Retina (tissue), 1 donor: ENCODE data around the gene ZSCAN22.

Experiments
- DNase-seq: peaks from one replicate; pipeline ENCODE4 v3.0.0-alpha.2; 2016

Gene ZSCAN22

DNA sequence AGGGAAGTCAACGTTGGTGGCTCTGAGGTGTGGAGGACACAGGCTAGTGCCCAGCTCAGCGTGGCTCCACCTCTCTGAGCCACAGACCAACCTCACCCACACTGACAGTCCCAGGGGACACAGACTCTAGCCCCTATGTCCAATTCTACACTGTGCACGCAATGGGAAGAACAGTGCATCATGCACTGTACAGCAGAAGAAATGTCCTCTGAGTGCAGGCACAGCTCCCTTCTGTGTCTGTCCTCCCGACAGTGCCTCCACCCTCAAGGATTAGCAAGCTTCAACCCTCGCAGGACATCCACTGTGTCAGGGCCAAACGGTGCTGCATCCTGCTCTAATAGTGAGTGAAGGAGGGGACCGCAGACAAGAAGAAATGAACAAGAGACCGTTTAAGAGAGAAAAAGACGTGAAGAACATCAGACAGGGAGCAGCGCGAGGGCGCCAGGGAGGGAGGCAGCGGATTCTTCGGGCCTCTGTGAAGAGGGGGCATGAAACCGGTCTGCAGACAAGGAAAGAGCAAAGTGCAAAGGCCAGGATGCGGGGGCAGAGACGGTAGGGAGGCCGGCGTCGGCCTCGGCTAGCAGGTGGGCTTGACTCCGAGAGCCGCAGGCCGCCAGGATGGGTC lies 53.4 kb downstream of the ZSCAN22 start:
- DNase-seq: no peak

DNA sequence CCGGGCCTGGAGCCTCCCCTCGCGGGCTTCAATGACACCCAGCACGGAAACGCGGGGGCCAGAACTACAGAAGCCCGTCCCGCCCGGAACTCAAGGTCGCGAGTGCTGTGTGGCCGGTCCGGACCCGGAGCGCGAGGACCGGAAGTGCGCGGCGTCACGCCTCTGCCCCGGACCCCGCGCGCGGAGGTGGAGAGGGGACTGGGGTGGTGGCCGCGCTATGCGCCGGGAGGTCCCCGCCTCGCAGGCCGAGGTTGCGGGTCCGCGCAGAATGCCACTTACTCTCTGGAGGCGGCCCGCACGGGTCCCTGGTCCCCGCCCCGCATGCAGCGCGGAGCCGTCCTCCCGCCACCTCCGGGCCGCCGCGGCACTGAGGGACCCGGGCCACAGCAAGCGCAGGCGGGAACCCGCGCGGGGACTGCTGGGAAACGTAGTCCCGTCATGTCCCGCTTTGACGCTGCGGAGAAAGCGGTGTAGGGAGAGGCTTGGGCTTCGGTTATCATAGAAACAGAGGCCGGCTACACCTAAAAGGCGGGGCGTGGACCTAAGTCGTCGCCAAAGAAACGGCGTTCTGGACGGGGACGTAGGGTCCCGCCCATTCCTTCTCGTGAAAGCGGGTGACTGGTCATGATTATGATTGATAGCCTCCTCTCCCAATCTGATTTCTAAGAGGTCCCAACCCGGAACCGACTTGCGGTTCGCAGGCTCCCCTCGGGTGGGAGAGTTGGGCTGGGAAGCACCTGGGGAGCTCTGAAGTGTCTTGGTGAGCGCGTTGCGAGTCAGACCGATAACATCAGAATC lies 54.1 kb downstream of the ZSCAN22 start, which contains the start of gene ZNF837:
Gene ZNF837, minus strand, starts transcription at position 369 of the 798 bp plus-strand sequence. CDS start 11,698 bp downstream, outside the sequence.
- peak; percentile 99 for DNase-seq

DNA sequence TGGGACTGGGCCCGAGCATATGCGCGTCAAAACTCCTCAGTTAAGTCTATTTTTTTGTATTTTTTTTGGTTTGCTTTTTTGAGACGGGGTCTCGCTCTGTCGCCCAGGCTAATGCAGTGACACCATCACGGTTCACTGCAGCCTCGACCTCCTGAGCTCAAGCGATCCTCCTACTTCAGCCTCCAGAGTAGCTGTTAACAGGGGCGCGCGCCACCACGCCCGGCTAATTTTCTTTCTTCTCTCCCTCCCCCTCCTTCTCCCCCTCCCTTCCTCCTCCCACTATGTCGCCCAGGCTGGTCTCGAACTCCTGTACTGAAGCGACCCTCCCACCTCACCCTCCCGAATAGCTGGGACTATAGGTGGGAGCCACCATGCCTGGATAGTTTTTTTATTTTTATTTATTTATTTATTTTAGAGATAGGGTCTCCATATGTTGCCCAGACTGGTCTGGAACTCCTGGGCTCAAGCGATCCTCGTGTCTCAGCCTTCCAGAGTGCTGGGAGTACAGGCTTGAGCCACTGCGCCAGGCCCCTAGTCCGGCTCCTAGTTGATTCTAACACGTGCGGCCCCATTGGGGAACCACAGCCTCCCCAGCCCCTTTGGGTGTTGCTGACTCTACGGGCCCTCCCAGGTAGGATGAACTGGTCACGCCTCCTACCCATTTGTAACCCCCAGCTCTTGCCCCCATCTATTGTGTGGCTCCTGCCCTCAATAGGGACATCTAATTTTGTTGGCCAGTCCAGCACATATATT lies 54.8 kb downstream of the ZSCAN22 start:
- no peak for DNase-seq

DNA sequence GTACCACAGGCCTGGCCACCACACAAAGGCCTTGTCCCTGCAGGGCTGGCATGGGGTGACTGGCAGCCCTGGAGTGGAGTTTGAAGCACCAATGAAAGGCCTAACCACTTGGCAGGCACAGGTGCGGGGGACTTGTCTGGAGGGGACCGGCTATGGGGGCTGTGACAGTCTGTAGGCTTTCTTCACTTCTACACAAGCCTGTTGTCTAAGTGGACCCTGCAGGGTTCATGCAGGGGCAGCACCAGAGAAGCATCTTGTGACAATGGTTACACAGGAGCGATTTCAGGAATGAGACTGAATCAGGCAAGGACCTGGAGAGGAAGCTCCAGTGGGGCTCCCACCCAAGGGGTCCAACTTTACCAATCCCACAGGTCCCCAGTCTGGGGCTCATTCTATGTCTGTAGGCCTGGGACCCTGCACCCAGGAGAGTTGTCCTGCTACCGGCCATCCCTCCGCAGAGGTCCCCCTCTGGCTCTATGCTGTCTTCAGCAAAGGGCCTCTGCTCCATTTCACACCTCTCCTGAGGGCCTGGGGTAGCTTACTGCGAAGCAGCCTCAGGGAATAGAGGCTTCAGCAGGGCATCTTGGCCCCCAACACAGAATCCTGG lies 56.3 kb downstream of the ZSCAN22 start:
- DNase-seq: no peak

DNA sequence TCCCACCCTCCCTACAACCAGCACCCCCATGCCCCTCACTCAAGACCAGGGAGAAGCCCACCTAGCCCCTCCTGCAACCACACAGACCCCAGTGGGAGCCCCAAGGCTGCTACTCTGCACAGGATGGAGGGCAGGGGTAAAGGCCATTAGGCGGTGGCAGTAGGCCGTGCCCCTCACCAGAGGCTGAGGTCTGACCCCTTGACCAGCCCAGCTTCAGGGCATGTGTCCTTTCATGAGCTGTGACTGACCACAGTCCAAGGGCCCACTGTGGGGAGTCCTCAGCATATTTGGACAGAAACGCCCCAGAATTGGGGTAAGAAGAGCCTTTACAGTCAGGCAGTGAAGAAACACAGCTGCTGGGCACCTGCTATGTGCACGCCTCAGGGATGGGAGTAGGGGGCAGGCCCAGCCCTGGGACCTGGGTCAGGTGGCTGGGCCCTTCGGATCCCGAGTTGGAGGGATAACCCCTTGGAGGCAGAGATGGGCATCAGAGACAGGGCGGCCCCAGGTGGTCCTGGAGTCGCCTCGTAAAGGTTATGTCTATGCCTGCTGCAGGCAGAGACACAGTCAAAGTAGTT lies 58.6 kb downstream of the ZSCAN22 start:
- no peak for DNase-seq

DNA sequence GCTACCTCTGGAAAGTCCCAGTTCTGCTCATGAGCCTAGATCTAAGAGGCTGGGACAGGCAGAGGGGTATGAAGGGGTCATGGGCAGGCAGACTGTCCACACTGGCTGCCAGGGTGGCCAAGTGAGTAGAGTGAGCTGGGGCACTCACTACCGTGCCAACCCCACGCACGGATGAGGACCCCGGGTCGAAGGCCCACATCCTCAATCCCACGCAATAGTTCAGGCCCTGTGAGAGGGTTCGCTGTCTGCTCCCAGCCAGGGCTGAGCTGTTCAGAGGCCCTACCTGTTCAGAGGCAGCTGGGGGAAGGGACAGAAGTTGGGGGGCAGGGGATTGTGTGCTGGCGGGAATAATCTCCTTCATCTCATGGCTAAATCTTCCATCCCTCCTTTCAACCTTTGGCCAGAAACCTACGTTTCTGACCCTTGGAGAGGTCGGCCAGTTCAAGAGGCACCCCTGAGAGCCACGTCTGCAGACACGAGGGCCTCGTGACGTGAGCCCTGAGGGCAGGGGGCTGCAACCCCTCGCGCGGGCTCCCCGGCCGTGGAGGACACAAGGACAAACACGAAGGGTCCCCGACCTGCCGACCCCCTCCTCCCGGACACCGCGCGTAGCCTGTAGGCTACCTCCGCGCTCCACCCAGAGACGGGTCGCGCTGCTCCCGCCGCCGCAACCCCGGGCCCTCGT lies 59.2 kb downstream of the ZSCAN22 start:
- DNase-seq: no peak

DNA sequence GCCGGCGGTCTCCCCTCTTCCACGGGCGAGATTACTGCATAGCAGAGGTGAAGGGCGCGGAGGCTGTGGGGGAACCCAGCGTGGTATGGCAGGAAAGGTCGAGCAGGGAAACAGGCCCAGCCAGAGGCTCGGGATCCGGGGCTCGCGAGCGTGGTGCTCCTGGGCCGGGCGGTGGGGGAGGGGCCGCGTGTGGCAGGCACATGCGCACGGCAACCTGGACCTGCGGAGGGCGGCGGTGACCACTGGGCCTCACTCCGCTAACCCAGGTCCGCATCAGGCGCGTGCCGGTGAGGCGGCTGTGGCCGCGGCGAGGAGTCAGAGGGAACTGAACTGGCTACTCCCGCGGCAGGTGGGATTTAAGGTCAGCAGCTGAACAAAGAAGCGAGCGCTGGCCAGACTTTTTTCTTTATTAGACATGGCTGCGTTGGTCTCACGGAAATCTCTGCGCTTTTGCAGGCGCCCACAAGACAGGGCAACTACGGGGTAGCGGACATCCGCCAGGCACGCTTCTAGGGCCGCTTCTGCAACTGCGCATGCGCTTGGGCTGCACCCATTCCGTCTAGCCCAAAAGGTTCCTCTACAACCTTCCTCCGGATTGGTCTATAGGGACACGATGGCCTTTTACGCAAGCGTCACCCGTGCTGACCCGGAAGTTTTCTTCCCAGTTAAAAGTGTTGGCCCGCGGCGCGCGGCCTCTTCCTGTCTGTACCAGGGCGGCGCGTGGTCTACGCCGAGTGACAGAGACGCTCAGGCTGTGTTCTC lies 60.0 kb downstream of the ZSCAN22 start, which contains the start of gene RPS5:
Gene RPS5, plus strand, starts transcription at position 694 of the 762 bp plus-strand sequence. CDS start 869 bp downstream, outside the sequence.
- peak; percentile 97 for DNase-seq

DNA sequence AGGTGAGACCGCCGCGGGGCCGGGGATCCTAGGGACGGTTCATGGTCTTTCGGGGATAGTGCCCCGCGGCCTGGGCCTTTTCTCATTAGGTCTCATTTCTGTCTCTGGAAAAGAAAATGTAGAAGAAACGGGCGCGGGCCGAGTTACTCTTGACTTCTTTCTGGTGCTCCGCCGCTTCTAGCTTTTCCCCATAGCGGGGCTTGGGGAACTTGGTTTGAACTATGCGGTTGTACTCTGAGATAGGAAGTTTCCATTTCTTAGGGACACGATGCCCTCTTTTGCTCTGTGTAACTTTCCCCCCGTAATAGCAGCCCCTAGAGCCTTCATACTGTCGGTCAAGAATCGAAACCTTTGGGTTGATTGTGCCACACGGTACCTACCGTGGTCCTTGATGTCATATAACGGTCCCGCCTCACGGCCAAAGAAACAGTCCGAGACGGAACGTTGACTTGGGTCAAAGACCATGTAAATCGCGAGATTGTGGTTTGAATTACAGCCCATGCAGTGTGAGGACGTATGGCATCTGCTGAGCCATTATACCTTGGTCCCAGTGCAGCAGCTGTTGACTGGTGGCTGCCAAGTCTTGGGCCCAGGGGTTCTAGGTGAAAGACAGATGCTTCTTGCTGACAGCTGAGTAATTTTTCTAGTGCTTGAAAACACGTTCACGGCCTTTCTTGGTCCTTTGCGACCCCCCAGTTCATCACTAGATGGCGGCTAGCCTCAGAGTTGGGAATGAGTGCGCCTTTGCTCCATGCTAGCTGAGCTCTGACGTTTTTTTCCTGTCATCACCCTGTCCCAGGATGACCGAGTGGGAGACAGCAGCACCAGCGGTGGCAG lies 60.8 kb downstream of the ZSCAN22 start:
- no peak for DNase-seq

DNA sequence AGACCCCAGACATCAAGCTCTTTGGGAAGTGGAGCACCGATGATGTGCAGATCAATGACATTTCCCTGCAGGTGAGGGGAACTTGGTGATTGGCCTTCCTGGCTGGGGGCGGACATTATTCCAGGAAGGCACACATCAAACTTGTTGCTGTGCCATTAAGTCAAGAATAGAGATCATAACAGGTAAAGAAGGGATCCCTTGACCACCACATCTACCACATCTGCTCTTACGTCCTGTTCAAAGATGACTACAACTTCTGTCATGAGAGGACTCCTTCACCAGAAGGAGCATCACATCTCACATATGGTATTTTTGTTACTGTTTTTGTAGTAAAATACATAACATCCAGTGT lies 61.4 kb downstream of the ZSCAN22 start:
- DNase-seq: no peak
